K562 (cell line): ENCODE results near the gene NFIB.

Source experiments
- ARHGAP35 ChIP-seq: fragments of 450-650 bp; IDR thresholded peaks from 2 replicates; pipeline ENCODE4 v1.6.1; 2018; ENCODE audit not compliant: partially characterized antibody
- CTCF ChIP-seq, 3 experiments: IDR thresholded peaks in 2 of 3; conservative IDR thresholded peaks in 1 of 3; 2 replicates each; pipeline ENCODE4 v1.5.1; 2011 to 2012; ENCODE audit warnings: low read length in 3 of 3, mild to moderate bottlenecking in 3 of 3, control low read depth in 2 of 3, improper control_type of control experiment in 1 of 3, inconsistent platforms in 1 of 3, low read depth in 1 of 3, mixed read lengths in 1 of 3, moderate library complexity in 1 of 3; ENCODE audit not compliant: insufficient read depth in 2 of 3
- E2F5 ChIP-seq: sonication (generic); formaldehyde crosslinking; IDR thresholded peaks from 2 replicates; pipeline ENCODE4 v1.8.0; 2022; ENCODE audit warnings: mild to moderate bottlenecking, missing genetic modification reagents
- FIP1L1 ChIP-seq: fragments of 200-400 bp; formaldehyde crosslinking; IDR thresholded peaks from 2 replicates; pipeline ENCODE4 v1.6.1; 2018; ENCODE audit warnings: mild to moderate bottlenecking, low read depth, low read length; ENCODE audit not compliant: poor library complexity, severe bottlenecking
- POLR2AphosphoS5 ChIP-seq: IDR thresholded peaks from 2 replicates; pipeline ENCODE4 v1.6.1; 2011; ENCODE audit warnings: mild to moderate bottlenecking, low read depth, low read length, moderate library complexity; ENCODE audit not compliant: control insufficient read depth, insufficient read depth
- RB1 ChIP-seq: fragments of 450-650 bp; IDR thresholded peaks from 2 replicates; pipeline ENCODE4 v1.6.1; 2017; ENCODE audit warnings: low read depth, mild to moderate bottlenecking
- RCOR1 ChIP-seq, 2 experiments: IDR thresholded peaks; 2 replicates each; pipeline ENCODE4 v1.6.1; 2012; ENCODE audit warnings: low read depth in 2 of 2, low read length in 2 of 2, borderline replicate concordance in 1 of 2, improper control_type of control experiment in 1 of 2
- SIRT6 ChIP-seq: IDR thresholded peaks from one replicate; pipeline ENCODE4 v1.6.1; 2012; ENCODE audit warnings: low read depth, mild to moderate bottlenecking, control low read depth, inconsistent platforms, low read length, moderate library complexity
- ZBTB7A ChIP-seq: IDR thresholded peaks from 2 replicates; pipeline ENCODE4 v1.6.1; 2011; ENCODE audit warnings: low read depth, mild to moderate bottlenecking, low read length, moderate library complexity, borderline replicate concordance; ENCODE audit not compliant: control insufficient read depth
- ZNF24 ChIP-seq: fragments of 450-650 bp; IDR thresholded peaks from 2 replicates; pipeline ENCODE4 v1.6.1; 2016
- ZNF263 ChIP-seq: sonication (generic); formaldehyde crosslinking; IDR thresholded peaks from 2 replicates; pipeline ENCODE4 v1.8.0; 2022; ENCODE audit warnings: mild to moderate bottlenecking, missing genetic modification reagents, borderline replicate concordance
- ZNF274 ChIP-seq: IDR thresholded peaks from 2 replicates; pipeline ENCODE4 v1.6.1; 2011; ENCODE audit warnings: low read depth, mild to moderate bottlenecking, low read length, moderate library complexity, borderline replicate concordance

DNA sequence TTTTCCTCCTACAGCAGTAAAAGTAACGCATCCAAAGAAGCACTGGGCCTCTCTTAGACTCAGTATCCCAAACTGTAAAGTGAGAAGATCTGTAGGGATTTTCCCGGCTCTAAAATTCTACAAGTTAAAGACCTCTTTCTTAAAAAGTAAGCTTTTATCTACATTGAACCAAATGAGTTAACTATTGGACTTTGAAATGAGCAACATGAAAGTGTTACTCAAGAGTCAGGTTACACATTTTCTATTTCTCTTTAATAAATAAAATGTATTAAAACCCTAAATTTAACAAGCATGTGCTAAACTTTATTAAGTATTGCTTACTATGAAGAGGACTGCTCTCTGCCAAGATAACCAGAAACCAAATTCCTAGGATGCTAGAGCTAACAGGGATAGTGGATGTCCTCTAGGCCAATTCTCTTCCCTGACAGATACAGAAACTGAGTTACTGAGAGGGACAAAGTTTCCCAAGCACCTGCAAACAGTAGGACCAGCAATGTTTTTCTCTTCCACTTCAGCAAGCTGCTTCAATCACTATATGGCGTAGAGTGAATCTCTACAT lies 21.7 kb downstream of the NFIB start:
- TF ChIP-seq CTCF (IDR thresholded peaks at IDR 0.05 in 2 of 3, conservative IDR thresholded peaks at IDR 0.05 in 1 of 3; ENCODE audit: insufficient read depth in 2 of 3, low read depth in 1 of 3, low read length in 3 of 3), result no peak
- no peak for TF ChIP-seq RB1
- TF ChIP-seq POLR2AphosphoS5, result no peak
- TF ChIP-seq RCOR1 (IDR thresholded peaks at IDR 0.05; ENCODE audit: borderline replicate concordance in 1 of 2, low read depth in 2 of 2, low read length in 2 of 2), result no peak
- TF ChIP-seq ZNF24, result no peak
- TF ChIP-seq ZNF263 (CRISPR knock-in tag), result no peak
- no peak for TF ChIP-seq ZBTB7A
- TF ChIP-seq ZNF274, result no peak
- no peak for TF ChIP-seq SIRT6
- no peak for TF ChIP-seq FIP1L1
- no peak for TF ChIP-seq E2F5 (CRISPR knock-in tag)
- no peak for TF ChIP-seq ARHGAP35
